SK-N-SH (cell line): ENCODE data around the gene AEN. TPM values are rescaled to one million over a fixed set of nuclear protein-coding genes. Genes with fewer than 3 reads are reported as not detected.

Source experiments
- CTCF ChIA-PET: fragments of 300-600, 350-600 bp; formaldehyde crosslinking; extraction: SDS; loops from one replicate; lab custom pipeline; 2021; lab: Yijun Ruan, JAX
- POLR2A ChIA-PET: fragments of 350-600 bp; sonication (Branson Sonifier 250); formaldehyde crosslinking; extraction: SDS; loops from one replicate; lab custom pipeline; 2020; ENCODE audit warnings: antibody characterized with exemption, inconsistent platforms; lab: Yijun Ruan, JAX
- DNase-seq: peaks from one replicate; pipeline ENCODE4 v3.0.0; 2012
- H2AFZ ChIP-seq: fragments of 200-600 bp; sonication (generic); 2 replicates; pipeline ENCODE4 v1.8.1; 2016; ENCODE audit warnings: antibody characterized with exemption, mild to moderate bottlenecking, low read depth
- H3F3A ChIP-seq: fragments of 200-600 bp; sonication (generic); replicated peaks from 2 replicates; pipeline ENCODE3; 2016; ENCODE audit warnings: antibody characterized with exemption, mild to moderate bottlenecking; ENCODE audit not compliant: insufficient read depth
- H3K27ac ChIP-seq, 2 experiments: fragments of 200-500 bp in 1 of 2; fragments of 200-600 bp in 1 of 2; sonication (Bioruptor generic) in 1 of 2; sonication (generic), shearing (Covaris generic) in 1 of 2; 2 replicates each; pipeline versions ENCODE4 v1.5.1 to v1.6.1; 2014 to 2016; ENCODE audit warnings: low read depth in 2 of 2, inconsistent platforms in 1 of 2, low read length in 1 of 2, mild to moderate bottlenecking in 1 of 2, mixed read lengths in 1 of 2
- H3K27me3 ChIP-seq: fragments of 200-600 bp; sonication (generic), shearing (Covaris generic); 2 replicates; pipeline ENCODE4 v1.6.1; 2016; ENCODE audit warnings: mixed run types; ENCODE audit not compliant: insufficient read depth
- H3K36me3 ChIP-seq, 2 experiments: fragments of 200-500 bp in 1 of 2; fragments of 200-600 bp in 1 of 2; sonication (Bioruptor generic) in 1 of 2; sonication (generic) in 1 of 2; replicated peaks in 1 of 2; 2 replicates each; pipeline versions ENCODE3 to v1.5.1; 2014 to 2016; ENCODE audit warnings: low read length in 1 of 2, mild to moderate bottlenecking in 1 of 2; ENCODE audit not compliant: insufficient read depth in 2 of 2, control insufficient read depth in 1 of 2
- H3K4me1 ChIP-seq, 2 experiments: fragments of 200-500 bp in 1 of 2; fragments of 200-600 bp in 1 of 2; sonication (Bioruptor generic) in 1 of 2; sonication (generic), shearing (Covaris generic) in 1 of 2; 2 replicates each; pipeline versions ENCODE4 v1.5.1 to v1.6.1; 2014 to 2016; ENCODE audit warnings: low read depth in 1 of 2, low read length in 1 of 2, mixed run types in 1 of 2; ENCODE audit not compliant: insufficient read depth in 2 of 2, control insufficient read depth in 1 of 2
- H3K4me2 ChIP-seq: fragments of 200-600 bp; sonication (generic), shearing (Covaris generic); 2 replicates; pipeline ENCODE4 v1.6.1; 2017; ENCODE audit warnings: mixed run types
- H3K4me3 ChIP-seq, 2 experiments: fragments of 200-500 bp in 1 of 2; fragments of 200-600 bp in 1 of 2; sonication (Bioruptor generic) in 1 of 2; sonication (generic), shearing (Covaris generic) in 1 of 2; 2 replicates each; pipeline versions ENCODE4 v1.5.1 to v1.8.1; 2014 to 2016; ENCODE audit warnings: low read depth in 2 of 2, inconsistent platforms in 1 of 2, low read length in 1 of 2, mild to moderate bottlenecking in 1 of 2, mixed read lengths in 1 of 2, moderate library complexity in 1 of 2
- H3K79me2 ChIP-seq: fragments of 200-600 bp; sonication (generic); 2 replicates; pipeline ENCODE4 v1.8.1; 2017; ENCODE audit warnings: mild to moderate bottlenecking; ENCODE audit not compliant: insufficient read depth
- H3K9ac ChIP-seq: fragments of 200-600 bp; sonication (generic); 2 replicates; pipeline ENCODE4 v1.6.1; 2017; ENCODE audit warnings: mixed run types
- H3K9me2 ChIP-seq: fragments of 200-600 bp; sonication (generic); 2 replicates; pipeline ENCODE4 v1.6.1; 2017; ENCODE audit warnings: mixed run types
- H3K9me3 ChIP-seq: fragments of 200-600 bp; sonication (generic); 2 replicates; pipeline ENCODE4 v1.6.1; 2017; ENCODE audit warnings: mixed run types, mild to moderate bottlenecking, moderate library complexity
- H4K20me1 ChIP-seq: fragments of 200-600 bp; sonication (generic); 2 replicates; pipeline ENCODE4 v1.6.1; 2017; ENCODE audit warnings: mild to moderate bottlenecking, mixed run types; ENCODE audit not compliant: insufficient read depth
- EZH2phosphoT487 ChIP-seq: fragments of 200-600 bp; sonication (generic); IDR thresholded peaks from 2 replicates; pipeline ENCODE4 v1.6.1; 2017; ENCODE audit warnings: low read depth, mixed run types, mild to moderate bottlenecking, antibody characterized with exemption, moderate library complexity, borderline replicate concordance
- FOXJ3 ChIP-seq: sonication (generic); formaldehyde crosslinking; IDR thresholded peaks from 2 replicates; pipeline ENCODE4 v1.5.1; 2020; ENCODE audit warnings: mild to moderate bottlenecking, missing genetic modification reagents
- MEF2A ChIP-seq: IDR thresholded peaks from 2 replicates; pipeline ENCODE4 v1.4.0; 2012; ENCODE audit warnings: low read depth, borderline replicate concordance
- MXI1 ChIP-seq: IDR thresholded peaks from 2 replicates; pipeline ENCODE4 v1.6.1; 2012; ENCODE audit warnings: mild to moderate bottlenecking, low read depth, low read length, improper control_type of control experiment
- RAD21 ChIP-seq: IDR thresholded peaks from 2 replicates; pipeline ENCODE4 v1.6.1; 2012; ENCODE audit warnings: mild to moderate bottlenecking, low read length
- RCOR1 ChIP-seq: fragments of 150-350 bp; IDR thresholded peaks from 2 replicates; pipeline ENCODE4 v1.6.1; 2017; ENCODE audit warnings: antibody characterized with exemption, low read length
- RXRA ChIP-seq: IDR thresholded peaks from 2 replicates; pipeline ENCODE4 v1.4.0; 2012; ENCODE audit warnings: low read depth, mild to moderate bottlenecking, borderline replicate concordance
- SIN3A ChIP-seq: IDR thresholded peaks from 2 replicates; pipeline ENCODE4 v1.6.1; 2012; ENCODE audit warnings: low read depth, mild to moderate bottlenecking, low read length, moderate library complexity, borderline replicate concordance
- WGBS: methylation state at CpG from one replicate; pipeline ENCODE4 v1.1.6; 2017; ENCODE audit warnings: low lambda C conversion rate; 5-methylcytosine and 5-hydroxymethylcytosine counted together
- polyA plus RNA-seq, 3 experiments: library from polyadenylated mRNA; depleted of rRNA; stranded (reverse); fragments of >200 nt; gene quantifications; 2 replicates each; pipeline ENCODE4 v1.2.3, GENCODE V29; 2012
- TF ChIP-seq, protein P1 (sequence below): IDR thresholded peaks from 2 replicates; pipeline ENCODE4 v1.4.0; 2012; ENCODE audit warnings: low read depth

AEN gene
- polyA plus RNA-seq, 1 of the 3 experiments (the other 2 are of a cell fraction), result 46.4 TPM

DNA sequence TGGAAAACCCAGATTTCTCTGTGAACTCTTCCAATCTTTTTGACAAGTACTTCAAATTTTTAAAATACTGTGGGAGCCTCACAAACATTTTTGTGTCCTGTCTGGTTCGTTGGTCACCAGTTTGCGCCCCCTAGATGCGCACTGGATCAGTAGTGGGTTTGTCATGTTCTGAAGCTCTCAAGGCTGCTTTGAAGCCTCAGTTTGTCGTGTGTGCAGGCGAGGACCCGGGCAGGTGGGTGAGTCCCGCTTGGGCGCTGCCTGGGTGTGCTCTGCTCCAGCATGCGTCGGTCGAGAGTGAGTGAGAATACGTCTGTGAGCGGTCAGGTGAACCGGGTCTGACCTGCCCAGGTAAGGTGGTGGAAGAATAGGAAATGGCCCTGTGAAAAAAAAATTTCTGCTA lies 17.3 kb upstream of the AEN start:
- H3K27ac ChIP-seq, result no peak overlapping the region; a peak in 1 of 4 replicates
- H3K27me3 ChIP-seq, result peaks cover 24% of the 10 kb centered on the region
- H3K9me2 ChIP-seq, result no peaks in the 10 kb centered on the region
- no peak for DNase-seq
- TF ChIP-seq, protein P1, sequence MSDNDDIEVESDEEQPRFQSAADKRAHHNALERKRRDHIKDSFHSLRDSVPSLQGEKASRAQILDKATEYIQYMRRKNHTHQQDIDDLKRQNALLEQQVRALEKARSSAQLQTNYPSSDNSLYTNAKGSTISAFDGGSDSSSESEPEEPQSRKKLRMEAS, result no peak
- TF ChIP-seq FOXJ3 (CRISPR knock-in tag), result no peak
- no peak for TF ChIP-seq SIN3A
- peak; percentile 21; the same call in 1 of the 2 replicates for TF ChIP-seq RAD21
- H2AFZ ChIP-seq, result no peak overlapping the region
- no peaks in the 10 kb centered on the region for H3K79me2 ChIP-seq
- no peak overlapping the region for H3K9ac ChIP-seq
- H3K36me3 ChIP-seq, result no peaks in the 10 kb centered on the region
- peaks cover 0 to 15% of the 10 kb centered on the region in 2 experiments; a peak in 1 of 4 replicates for H3K4me1 ChIP-seq
- H3K4me3 ChIP-seq, result peak overlapping the region in 1 of 2 experiments; percentile 48; a peak in 2 of 4 replicates
- no peaks in the 10 kb centered on the region for H4K20me1 ChIP-seq
- 9% methylated on average over 14 of the region's 14 CpGs for WGBS
- ChIA-PET POLR2A (interaction anchor here (1.5 to 1.6 kb wide), 2 partner anchors 17 to 32 kb away, joined by 7 to 11 read pairs; no protein-coding TSS in a partner anchor), CTCF (interaction anchor here (1.1 to 2.3 kb wide), 5 partner anchors 12 to 126 kb away, joined by 3 to 12 read pairs (median 6); no protein-coding TSS in a partner anchor)
- no peaks in the 10 kb centered on the region for H3F3A ChIP-seq
- H3K4me2 ChIP-seq, result no peak overlapping the region
- no peaks in the 10 kb centered on the region for H3K9me3 ChIP-seq

DNA sequence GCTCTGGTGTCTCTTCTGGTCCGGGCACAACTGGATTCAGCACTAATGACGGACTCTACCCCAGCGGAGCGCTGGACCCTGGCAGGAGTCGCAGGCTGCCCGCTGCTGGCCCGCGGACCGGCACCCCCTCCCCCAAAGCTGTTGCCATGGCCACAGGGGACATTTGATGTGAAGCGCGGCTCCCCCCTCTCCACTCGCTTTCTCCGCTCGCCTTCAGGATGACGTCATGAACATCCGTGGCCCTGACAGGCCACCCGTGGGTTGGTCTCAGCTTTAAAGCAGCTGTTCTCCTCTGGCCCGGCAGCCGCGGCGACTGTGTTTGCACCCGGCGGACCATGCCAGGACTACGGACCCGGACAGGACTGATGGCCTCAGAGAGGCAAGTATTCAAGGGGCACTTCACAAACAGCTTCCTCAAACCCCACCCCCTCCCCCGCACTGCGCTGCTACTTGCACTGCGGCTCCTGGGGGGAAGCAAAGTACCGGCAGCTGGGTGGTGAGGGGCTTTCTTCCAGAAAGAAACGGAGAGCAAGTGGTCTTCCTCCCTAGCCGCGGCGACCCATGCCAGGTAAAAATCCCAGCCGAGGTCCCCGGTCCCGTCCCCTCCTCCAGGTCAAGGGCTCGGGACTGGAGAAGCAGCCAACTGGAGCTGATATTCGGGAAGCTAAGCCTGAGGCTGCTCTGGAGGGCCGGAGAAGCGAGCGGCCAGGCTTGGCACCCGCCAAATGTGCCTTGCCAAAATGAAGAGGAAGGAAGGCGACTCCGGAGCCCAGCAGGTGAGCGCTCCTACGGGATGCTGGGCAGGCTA lies 16.6 kb upstream of the AEN start:
- Histone ChIP-seq H3K4me3 (peak overlapping the region in 1 of 2 experiments; percentile 48; a peak in 2 of 4 replicates), H3K9ac (no peak overlapping the region), H3K27ac (no peak overlapping the region; a peak in 1 of 4 replicates), H4K20me1 (no peaks in the 10 kb centered on the region), H3F3A (no peaks in the 10 kb centered on the region), H3K4me1 (peaks cover 0 to 15% of the 10 kb centered on the region in 2 experiments; a peak in 1 of 4 replicates), H3K9me2 (no peaks in the 10 kb centered on the region), H2AFZ (no peak overlapping the region), H3K9me3 (no peaks in the 10 kb centered on the region), H3K4me2 (peak overlapping the region; percentile 59; the same call in 1 of the 2 replicates), H3K36me3 (no peaks in the 10 kb centered on the region), H3K27me3 (peaks cover 24% of the 10 kb centered on the region), H3K79me2 (no peaks in the 10 kb centered on the region)
- DNase-seq, result peak; percentile 73
- ChIA-PET POLR2A (interaction anchor here (1.5 to 1.6 kb wide), 2 partner anchors 18 to 32 kb away, joined by 7 to 11 read pairs; no protein-coding TSS in a partner anchor), CTCF (interaction anchor here (1.0 to 2.3 kb wide), 8 partner anchors 10 to 126 kb away, joined by 3 to 12 read pairs (median 5); no protein-coding TSS in a partner anchor)
- WGBS, result 3% methylated on average over 26 of the region's 46 CpGs
- TF ChIP-seq RCOR1 (no peak), MXI1 (0 out of 2 replicates have a peak, but pooled peaks have one; percentile 20), RXRA (no peak), EZH2phosphoT487 (no peak), MEF2A (no peak)
